GM12873 (cell line): Measurements from ENCODE around the gene XXYLT1.

Experiments used
- TF ChIP-seq, protein P1 (sequence below): IDR thresholded peaks from 2 replicates; pipeline ENCODE4 v1.5.1; 2012; ENCODE audit warnings: low read depth, mild to moderate bottlenecking, moderate library complexity, low read length, control low read depth; ENCODE audit not compliant: insufficient read depth; ENCODE audit errors: missing control alignments

Gene XXYLT1

DNA sequence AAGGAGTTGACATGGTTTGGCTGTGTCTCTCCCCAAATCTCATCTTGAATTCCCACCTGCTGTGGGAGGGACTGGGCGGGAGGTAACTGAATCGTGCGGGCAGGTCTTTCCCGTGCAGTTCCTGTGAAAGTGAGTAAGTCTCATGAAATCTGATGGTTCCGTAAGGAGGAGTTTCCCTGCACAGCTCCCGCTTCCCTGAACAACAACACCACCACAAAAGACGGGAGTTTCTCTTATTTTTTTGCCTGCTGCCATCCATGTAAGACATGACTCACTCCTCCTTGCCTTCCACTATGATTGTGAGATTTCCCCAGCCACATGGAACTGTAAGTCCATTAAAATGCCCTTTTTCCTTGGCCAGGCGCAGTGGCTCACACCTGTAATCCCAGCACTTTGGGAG, 22.7 kb downstream of the XXYLT1 start:
- TF ChIP-seq, protein P1, sequence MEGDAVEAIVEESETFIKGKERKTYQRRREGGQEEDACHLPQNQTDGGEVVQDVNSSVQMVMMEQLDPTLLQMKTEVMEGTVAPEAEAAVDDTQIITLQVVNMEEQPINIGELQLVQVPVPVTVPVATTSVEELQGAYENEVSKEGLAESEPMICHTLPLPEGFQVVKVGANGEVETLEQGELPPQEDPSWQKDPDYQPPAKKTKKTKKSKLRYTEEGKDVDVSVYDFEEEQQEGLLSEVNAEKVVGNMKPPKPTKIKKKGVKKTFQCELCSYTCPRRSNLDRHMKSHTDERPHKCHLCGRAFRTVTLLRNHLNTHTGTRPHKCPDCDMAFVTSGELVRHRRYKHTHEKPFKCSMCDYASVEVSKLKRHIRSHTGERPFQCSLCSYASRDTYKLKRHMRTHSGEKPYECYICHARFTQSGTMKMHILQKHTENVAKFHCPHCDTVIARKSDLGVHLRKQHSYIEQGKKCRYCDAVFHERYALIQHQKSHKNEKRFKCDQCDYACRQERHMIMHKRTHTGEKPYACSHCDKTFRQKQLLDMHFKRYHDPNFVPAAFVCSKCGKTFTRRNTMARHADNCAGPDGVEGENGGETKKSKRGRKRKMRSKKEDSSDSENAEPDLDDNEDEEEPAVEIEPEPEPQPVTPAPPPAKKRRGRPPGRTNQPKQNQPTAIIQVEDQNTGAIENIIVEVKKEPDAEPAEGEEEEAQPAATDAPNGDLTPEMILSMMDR, result no peak

DNA sequence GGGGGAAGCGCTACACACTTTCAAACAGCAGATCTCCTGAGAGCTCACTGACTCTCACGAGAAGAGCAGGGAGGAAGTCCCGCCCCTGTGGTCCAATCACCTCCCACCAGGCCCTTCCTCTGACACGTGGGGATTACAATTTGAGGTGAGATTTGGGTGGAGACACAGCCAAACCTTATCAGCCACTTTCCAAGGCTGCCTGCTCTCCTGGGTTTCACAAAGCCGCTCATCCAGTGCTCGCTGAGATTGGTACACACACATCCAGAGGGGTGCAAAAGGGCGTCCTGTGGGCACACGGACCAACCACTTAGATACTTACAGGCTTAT, 23.1 kb downstream of the XXYLT1 start:
- TF ChIP-seq, protein P1, result no peak

DNA sequence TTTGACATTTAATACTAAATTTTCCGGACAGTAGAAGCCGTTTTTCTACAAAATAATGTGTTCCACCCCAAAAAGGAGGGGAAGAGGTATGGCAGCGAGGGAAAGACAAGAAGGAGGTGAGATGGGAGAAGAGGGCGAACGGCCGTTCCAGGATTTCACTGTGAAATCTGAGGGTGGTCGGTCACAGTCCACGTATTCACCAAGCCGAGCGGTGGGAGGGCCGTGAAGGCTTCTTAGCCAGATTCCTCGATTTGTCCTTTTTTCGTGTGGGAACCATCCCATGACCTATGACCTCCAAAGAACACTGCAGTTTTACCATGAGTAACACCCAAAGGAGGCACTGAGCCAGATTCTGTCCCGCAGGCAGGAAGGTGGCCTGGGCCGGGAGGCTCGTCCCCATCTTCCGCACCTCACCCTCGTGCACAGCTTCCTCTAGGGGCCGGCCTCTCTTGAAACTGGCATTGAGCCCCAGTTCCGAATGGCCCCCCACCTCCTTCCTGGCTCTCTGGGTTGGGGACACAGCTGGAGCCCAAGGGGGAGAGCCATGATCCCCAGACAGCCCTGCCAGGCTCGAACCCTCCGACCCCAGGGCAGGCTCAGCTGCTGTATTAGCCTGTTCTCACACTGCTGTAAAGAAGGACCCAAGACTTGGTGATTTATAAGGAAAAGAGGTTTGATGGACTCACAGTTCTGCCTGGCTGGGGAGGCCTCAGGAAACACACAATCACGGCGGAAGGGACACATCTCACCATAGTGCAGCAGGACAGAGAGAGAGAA, 23.7 kb downstream of the XXYLT1 start:
- TF ChIP-seq, protein P1, result no peak

DNA sequence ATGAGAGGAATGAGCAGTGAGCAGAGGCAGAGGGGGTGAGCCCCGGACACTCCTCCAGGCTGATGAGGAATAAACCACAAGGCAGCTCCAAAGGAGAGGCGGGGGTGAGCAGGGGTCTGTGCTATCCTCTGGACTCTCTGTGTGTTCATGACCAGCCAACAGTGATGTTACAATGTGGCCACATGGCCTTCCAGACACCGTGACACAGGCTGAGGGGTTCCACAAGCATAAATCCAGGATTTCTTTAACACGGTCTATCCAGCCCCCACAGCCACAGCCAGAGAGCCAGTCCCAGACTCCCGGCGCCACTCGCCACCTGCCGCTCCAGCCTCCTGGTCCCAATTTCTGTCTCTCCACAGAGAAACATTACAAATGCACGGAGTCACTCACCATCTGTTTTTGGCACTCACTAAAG, 24.4 kb downstream of the XXYLT1 start:
- TF ChIP-seq, protein P1, result no peak

DNA sequence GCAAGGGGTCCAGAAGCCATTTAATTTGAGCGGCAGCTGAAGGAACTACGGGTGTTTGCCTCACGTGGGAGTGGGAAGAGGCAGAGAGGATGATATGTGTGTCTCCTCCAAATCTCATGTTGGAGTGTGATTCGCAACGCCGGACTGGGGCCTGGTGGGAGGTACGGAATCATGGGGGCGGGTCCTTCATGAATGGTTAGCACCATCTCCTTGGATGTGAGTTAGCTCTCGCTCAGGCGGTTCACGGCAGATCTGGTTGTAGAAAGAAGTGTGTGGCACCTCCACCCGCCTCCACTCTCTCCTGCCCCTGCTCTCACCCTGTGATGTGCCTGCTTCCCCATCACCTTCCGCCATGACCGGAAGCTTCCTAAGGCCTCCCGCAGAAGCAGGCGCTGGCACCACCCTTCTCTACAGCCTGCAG, 25.4 kb downstream of the XXYLT1 start:
- TF ChIP-seq, protein P1, result no peak

DNA sequence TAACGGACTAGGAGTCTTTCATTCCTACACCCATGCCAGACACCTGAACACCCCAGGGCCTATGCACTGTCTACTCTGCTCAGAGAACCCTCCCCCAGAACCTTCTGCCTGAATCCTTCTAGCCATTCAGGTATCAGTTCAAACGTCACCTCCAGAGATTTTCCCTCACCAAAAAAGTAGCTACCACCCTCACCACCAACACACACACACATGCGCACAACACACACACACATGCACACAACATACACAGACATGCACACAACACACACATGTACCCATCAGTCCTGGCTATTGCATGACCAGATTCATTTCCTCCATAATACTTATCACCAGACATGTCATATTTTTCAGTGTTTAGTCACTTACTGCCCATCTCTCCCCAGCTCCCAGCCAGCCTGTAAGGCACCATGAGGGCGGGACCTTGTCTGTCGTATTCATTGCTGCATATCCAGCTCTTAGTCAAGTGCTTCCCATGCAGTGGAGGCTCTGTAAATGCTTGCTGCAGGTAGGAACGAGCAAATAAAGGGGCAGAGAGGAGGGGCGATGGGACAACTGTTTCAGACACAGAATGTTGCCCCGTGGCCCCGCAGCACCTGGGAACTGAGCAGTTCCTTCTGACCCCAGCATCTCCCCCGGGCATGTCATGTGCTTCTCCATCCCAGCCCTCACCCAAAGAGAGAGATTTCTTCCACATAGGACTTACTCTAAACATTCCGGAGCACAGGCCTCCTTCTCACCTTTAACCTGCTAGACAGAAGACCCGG, 29.2 kb downstream of the XXYLT1 start:
- TF ChIP-seq, protein P1, result no peak

DNA sequence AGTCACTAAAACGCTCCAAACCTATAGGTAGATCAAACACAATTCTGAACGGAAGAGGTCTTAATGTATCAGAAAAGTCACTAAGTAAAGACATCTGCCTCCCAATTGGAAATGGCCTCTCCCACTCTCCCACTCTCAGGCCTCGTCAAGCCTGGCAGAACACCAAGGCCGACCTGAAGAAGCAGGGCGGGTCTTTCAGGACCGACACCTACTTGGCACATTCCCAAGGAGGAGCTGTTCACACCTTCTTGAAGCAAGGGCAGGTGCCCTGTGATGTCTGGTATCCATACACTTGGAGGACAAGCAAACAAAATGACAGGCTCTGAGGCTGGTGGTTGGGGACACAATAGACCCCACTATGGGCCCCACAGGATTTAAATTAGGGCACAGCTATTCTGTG, 30.0 kb downstream of the XXYLT1 start:
- TF ChIP-seq, protein P1, result no peak
